Right lobe of liver (tissue), 4 donors: Measurements from ENCODE around the gene PCDHGC3.

Experiments
- POLR2A ChIP-seq: fragments of 450-650 bp; IDR thresholded peaks from one replicate; pipeline ENCODE4 v1.6.1; 2017; ENCODE audit warnings: antibody characterized with exemption, mild to moderate bottlenecking
- TF ChIP-seq, protein P1 (sequence below), 4 donors: fragments of 200-600 bp in 3 of 4; fragments of 450-650 bp in 1 of 4; IDR thresholded peaks; one replicate each; pipeline versions ENCODE4 v1.5.1 to v1.8.0; 2016 to 2022; ENCODE audit warnings: antibody characterized with exemption in 4 of 4, mild to moderate bottlenecking in 2 of 4
- donor health status: DM: no; HTN: no; CAD: no.
- donor health status: DM: no; HTN: no; CAD: no.
- donor health status: DM: no; HTN: yes; CAD: no.

DNA sequence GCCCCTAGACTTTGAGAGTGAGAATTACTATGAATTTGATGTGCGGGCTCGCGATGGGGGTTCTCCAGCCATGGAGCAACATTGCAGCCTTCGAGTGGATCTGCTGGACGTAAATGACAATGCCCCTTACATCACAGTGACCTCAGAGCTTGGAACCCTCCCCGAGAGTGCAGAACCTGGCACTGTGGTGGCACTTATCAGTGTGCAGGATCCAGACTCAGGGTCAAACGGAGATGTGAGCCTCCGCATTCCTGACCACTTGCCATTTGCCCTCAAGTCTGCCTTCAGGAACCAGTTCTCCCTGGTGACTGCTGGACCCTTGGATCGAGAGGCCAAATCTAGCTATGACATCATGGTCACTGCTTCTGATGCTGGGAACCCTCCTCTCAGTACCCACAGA, 10.3 kb downstream of the PCDHGC3 start:
- TF ChIP-seq, protein P1, sequence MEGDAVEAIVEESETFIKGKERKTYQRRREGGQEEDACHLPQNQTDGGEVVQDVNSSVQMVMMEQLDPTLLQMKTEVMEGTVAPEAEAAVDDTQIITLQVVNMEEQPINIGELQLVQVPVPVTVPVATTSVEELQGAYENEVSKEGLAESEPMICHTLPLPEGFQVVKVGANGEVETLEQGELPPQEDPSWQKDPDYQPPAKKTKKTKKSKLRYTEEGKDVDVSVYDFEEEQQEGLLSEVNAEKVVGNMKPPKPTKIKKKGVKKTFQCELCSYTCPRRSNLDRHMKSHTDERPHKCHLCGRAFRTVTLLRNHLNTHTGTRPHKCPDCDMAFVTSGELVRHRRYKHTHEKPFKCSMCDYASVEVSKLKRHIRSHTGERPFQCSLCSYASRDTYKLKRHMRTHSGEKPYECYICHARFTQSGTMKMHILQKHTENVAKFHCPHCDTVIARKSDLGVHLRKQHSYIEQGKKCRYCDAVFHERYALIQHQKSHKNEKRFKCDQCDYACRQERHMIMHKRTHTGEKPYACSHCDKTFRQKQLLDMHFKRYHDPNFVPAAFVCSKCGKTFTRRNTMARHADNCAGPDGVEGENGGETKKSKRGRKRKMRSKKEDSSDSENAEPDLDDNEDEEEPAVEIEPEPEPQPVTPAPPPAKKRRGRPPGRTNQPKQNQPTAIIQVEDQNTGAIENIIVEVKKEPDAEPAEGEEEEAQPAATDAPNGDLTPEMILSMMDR (IDR thresholded peaks at IDR 0.05) = no peak
- no peak for TF ChIP-seq POLR2A
